Measurements from ENCODE around the gene OR10G3.

Gene OR10G3

GRCh38 chr14:21526672-21527317 is 53.1 kb downstream of the OR10G3 start:
- TF ChIP-seq OSR1 (CRISPR knock-in tag; IDR thresholded peaks at IDR 0.05) (no peak), CSRNP3 (CRISPR knock-in tag; IDR thresholded peaks at IDR 0.05) (no peak), TOX (CRISPR knock-in tag; IDR thresholded peaks at IDR 0.05; ENCODE audit: borderline replicate concordance) (no peak), ZFP3 (CRISPR knock-in tag; IDR thresholded peaks at IDR 0.05) (no peak), PPARA (CRISPR knock-in tag; IDR thresholded peaks at IDR 0.05; ENCODE audit: borderline replicate concordance) (no peak), ZNF565 (CRISPR knock-in tag; conservative IDR thresholded peaks at IDR 0.05; ENCODE audit: low read depth) (no peak), ISL1 (CRISPR knock-in tag; IDR thresholded peaks at IDR 0.05) (no peak), TCF4 (CRISPR knock-in tag; IDR thresholded peaks at IDR 0.05; ENCODE audit: borderline replicate concordance) (no peak), POU6F1 (CRISPR knock-in tag; IDR thresholded peaks at IDR 0.05; ENCODE audit: borderline replicate concordance, low read depth) (no peak), ZFP30 (CRISPR knock-in tag; IDR thresholded peaks at IDR 0.05) (no peak), BACH2 (CRISPR knock-in tag; IDR thresholded peaks at IDR 0.05; ENCODE audit: borderline replicate concordance) (no peak), CSDC2 (CRISPR knock-in tag; IDR thresholded peaks at IDR 0.05) (no peak), ZC3H10 (CRISPR knock-in tag; IDR thresholded peaks at IDR 0.05) (no peak), ZNF70 (CRISPR knock-in tag; IDR thresholded peaks at IDR 0.05) (no peak)
- no peak for ATAC-seq

GRCh38 chr14:21525962-21526671 is 53.8 kb downstream of the OR10G3 start, which contains the start of gene SALL2:
Gene SALL2, minus strand, starts transcription at chr14:21526346. Its CDS starts 219 bp downstream, at chr14:21526127.
- ATAC-seq = peak; percentile 95
- no peak for TF ChIP-seq OSR1 (CRISPR knock-in tag; IDR thresholded peaks at IDR 0.05)
- no peak for TF ChIP-seq RARB (CRISPR knock-in tag; IDR thresholded peaks at IDR 0.05)
- no peak for TF ChIP-seq ISL1 (CRISPR knock-in tag; IDR thresholded peaks at IDR 0.05)
- TF ChIP-seq ZNF70 (CRISPR knock-in tag; IDR thresholded peaks at IDR 0.05) = no peak
- TF ChIP-seq ESRRG (CRISPR knock-in tag; IDR thresholded peaks at IDR 0.05) = no peak
- TF ChIP-seq TSHZ2 (CRISPR knock-in tag; IDR thresholded peaks at IDR 0.05) = no peak
- TF ChIP-seq TOX (CRISPR knock-in tag; IDR thresholded peaks at IDR 0.05; ENCODE audit: borderline replicate concordance) = no peak
- no peak for TF ChIP-seq CREB5 (CRISPR knock-in tag; IDR thresholded peaks at IDR 0.05; ENCODE audit: low read depth)
- no peak for TF ChIP-seq SNAI2 (CRISPR knock-in tag; IDR thresholded peaks at IDR 0.05)
- no peak for TF ChIP-seq BACH2 (CRISPR knock-in tag; IDR thresholded peaks at IDR 0.05; ENCODE audit: borderline replicate concordance)
- TF ChIP-seq PATZ1 (CRISPR knock-in tag; IDR thresholded peaks at IDR 0.05; ENCODE audit: borderline replicate concordance) = no peak
- TF ChIP-seq CSRNP3 (CRISPR knock-in tag; IDR thresholded peaks at IDR 0.05) = no peak
- TF ChIP-seq POU6F1 (CRISPR knock-in tag; IDR thresholded peaks at IDR 0.05; ENCODE audit: borderline replicate concordance, low read depth) = no peak
